ENCODE results near the gene GNAT1. TPM values are rescaled to one million over a fixed set of nuclear protein-coding genes. Genes with fewer than 3 reads are reported as not detected.
A peak's percentile ranks its signal among the peaks of the same experiment; 100 is the strongest.

The GNAT1 gene
- total RNA-seq, 4 donors from 2014 or later, result not detected

GRCh38 chr3:50165910-50166538, 25.4 kb upstream of the GNAT1 start:
- TF ChIP-seq CTCF (IDR thresholded peaks at IDR 0.05), result no peak
- no peak for TF ChIP-seq POLR2A (IDR thresholded peaks at IDR 0.05)

GRCh38 chr3:50166620-50167019, 24.8 kb upstream of the GNAT1 start:
- Histone ChIP-seq H3K4me3 (replicated peaks in 1 of 3) (no peak overlapping the region), H3K4me1 (peaks cover 78 to 95% of the 10 kb centered on the region in 2 donors), H3K36me3 (no peaks in the 10 kb centered on the region), H3K27me3 (no peaks in the 10 kb centered on the region), H3K9me3 (no peaks in the 10 kb centered on the region), H3K27ac (peak overlapping the region; percentile 90 to 93 (median 92))
- 16 to 28% methylated on average over 6 of the region's 6 CpGs for WGBS, 2 donors
- intact Hi-C loops (cut with DNase I), result no loop called here
- TF ChIP-seq POLR2A (IDR thresholded peaks at IDR 0.05) (no peak), CTCF (IDR thresholded peaks at IDR 0.05) (no peak)
- DNase-seq, result no peak

More at GRCh38 chr3:50165910-50166538, 25.4 kb upstream of the GNAT1 start:
- H3K4me1 ChIP-seq, result peaks cover 84 to 95% of the 10 kb centered on the region in 2 donors
- peak; percentile 70 to 73 for DNase-seq
- intact Hi-C loops (cut with DNase I), result no loop called here
- 10% methylated on average over 13 to 15 of the region's 15 CpGs for WGBS, 2 donors
- H3K27me3 ChIP-seq, result no peaks in the 10 kb centered on the region
- H3K9me3 ChIP-seq, result no peaks in the 10 kb centered on the region
- H3K4me3 ChIP-seq (replicated peaks in 1 of 3), result no peak overlapping the region
- H3K27ac ChIP-seq, result peak overlapping the region; percentile 90 to 93 (median 92)
- no peaks in the 10 kb centered on the region for H3K36me3 ChIP-seq

GRCh38 chr3:50167069-50167840, 24.2 kb upstream of the GNAT1 start:
- TF ChIP-seq CTCF (IDR thresholded peaks at IDR 0.05) (no peak), POLR2A (IDR thresholded peaks at IDR 0.05) (no peak)
- Histone ChIP-seq H3K4me3 (replicated peaks in 1 of 3) (no peak overlapping the region), H3K27me3 (no peaks in the 10 kb centered on the region), H3K36me3 (no peaks in the 10 kb centered on the region), H3K9me3 (no peaks in the 10 kb centered on the region), H3K4me1 (peaks cover 71 to 95% of the 10 kb centered on the region in 2 donors), H3K27ac (peak overlapping the region; percentile 90 to 93 (median 92))
- WGBS, 2 donors, result 30 to 46% methylated on average over 8 to 11 of the region's 16 CpGs
- DNase-seq, result peak; percentile 65 to 76
- intact Hi-C loops (cut with DNase I), result no loop called here

- no peak for TF ChIP-seq CTCF (IDR thresholded peaks at IDR 0.05)
- no peak for TF ChIP-seq POLR2A (IDR thresholded peaks at IDR 0.05)
- Histone ChIP-seq H3K27ac (peak overlapping the region; percentile 90 to 93 (median 92)), H3K36me3 (no peaks in the 10 kb centered on the region), H3K27me3 (no peaks in the 10 kb centered on the region), H3K9me3 (no peaks in the 10 kb centered on the region), H3K4me3 (replicated peaks in 1 of 3) (no peak overlapping the region), H3K4me1 (peaks cover 66 to 95% of the 10 kb centered on the region in 2 donors)
- intact Hi-C loops (cut with DNase I), result no loop called here
- 76 to 79% methylated on average over 6 to 7 of the region's 7 CpGs for WGBS, 2 donors
- no peak for DNase-seq
Measured at GRCh38 chr3:50167841-50168209, 23.6 kb upstream of the GNAT1 start.

GRCh38 chr3:50168388-50168787, 23.0 kb upstream of the GNAT1 start:
- intact Hi-C loops (cut with DNase I), result no loop called here

More at GRCh38 chr3:50168388-50168787, 23.0 kb upstream of the GNAT1 start:
- no peak overlapping the region for H3K4me3 ChIP-seq (replicated peaks in 1 of 3)
- no peaks in the 10 kb centered on the region for H3K27me3 ChIP-seq
- peak; percentile 66 to 73 for DNase-seq
- peaks cover 60 to 90% of the 10 kb centered on the region in 2 donors for H3K4me1 ChIP-seq
- TF ChIP-seq POLR2A (IDR thresholded peaks at IDR 0.05) (no peak), CTCF (IDR thresholded peaks at IDR 0.05) (no peak)
- H3K27ac ChIP-seq, result peak overlapping the region; percentile 90 to 93 (median 92)
- 33 to 38% methylated on average over 4 to 5 of the region's 9 CpGs for WGBS, 2 donors
- H3K36me3 ChIP-seq, result no peaks in the 10 kb centered on the region
- no peaks in the 10 kb centered on the region for H3K9me3 ChIP-seq

Data from thyroid gland (tissue), 4 donors.